ENCODE data around the gene PLCB1.
"Not testable (repeated sequence)": the region's sequence is repeated elsewhere in the genome, so short reads cannot be mapped to it uniquely, and the experiment has no call there.

The PLCB1 gene

DNA sequence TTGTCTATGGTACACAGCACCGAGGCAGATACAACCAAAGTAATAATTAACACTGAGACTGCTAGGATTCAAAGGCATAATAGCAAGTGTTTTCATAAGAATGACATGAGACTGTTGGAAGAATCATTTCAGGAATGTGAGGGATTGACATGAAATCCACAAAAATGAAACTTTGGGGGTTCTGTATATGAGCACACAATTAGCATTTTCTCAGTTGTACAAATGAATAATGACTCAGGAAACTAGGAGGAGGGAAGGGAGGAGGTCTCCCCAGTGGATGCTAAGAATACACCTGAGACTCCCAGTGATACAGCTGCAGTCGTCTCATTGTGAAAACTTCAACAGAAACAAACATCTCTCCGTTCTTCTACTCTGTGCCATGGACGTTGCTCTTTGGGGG lies 508.4 kb downstream of the PLCB1 start:
- DNase-seq (ENCODE audit: low read depth) = no peak
- TF ChIP-seq MAX (IDR thresholded peaks at IDR 0.05; ENCODE audit: low read depth, low read length) (no peak), POLR2A (IDR thresholded peaks at IDR 0.05; ENCODE audit: extremely low read depth, insufficient read length) (no peak), MYC (IDR thresholded peaks at IDR 0.05; ENCODE audit: low read depth, low read length) (no peak)
- TF ChIP-seq, protein P1, sequence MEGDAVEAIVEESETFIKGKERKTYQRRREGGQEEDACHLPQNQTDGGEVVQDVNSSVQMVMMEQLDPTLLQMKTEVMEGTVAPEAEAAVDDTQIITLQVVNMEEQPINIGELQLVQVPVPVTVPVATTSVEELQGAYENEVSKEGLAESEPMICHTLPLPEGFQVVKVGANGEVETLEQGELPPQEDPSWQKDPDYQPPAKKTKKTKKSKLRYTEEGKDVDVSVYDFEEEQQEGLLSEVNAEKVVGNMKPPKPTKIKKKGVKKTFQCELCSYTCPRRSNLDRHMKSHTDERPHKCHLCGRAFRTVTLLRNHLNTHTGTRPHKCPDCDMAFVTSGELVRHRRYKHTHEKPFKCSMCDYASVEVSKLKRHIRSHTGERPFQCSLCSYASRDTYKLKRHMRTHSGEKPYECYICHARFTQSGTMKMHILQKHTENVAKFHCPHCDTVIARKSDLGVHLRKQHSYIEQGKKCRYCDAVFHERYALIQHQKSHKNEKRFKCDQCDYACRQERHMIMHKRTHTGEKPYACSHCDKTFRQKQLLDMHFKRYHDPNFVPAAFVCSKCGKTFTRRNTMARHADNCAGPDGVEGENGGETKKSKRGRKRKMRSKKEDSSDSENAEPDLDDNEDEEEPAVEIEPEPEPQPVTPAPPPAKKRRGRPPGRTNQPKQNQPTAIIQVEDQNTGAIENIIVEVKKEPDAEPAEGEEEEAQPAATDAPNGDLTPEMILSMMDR (IDR thresholded peaks at IDR 0.05; ENCODE audit: low read depth, low read length) = no peak
- no peak overlapping the region for H3K4me3 ChIP-seq (ENCODE audit: low read depth, low read length)

GRCh38 chr20:8642247-8642646 lies 510.2 kb downstream of the PLCB1 start:
- H3K4me3 ChIP-seq (ENCODE audit: low read depth, low read length) = no peak overlapping the region

GRCh38 chr20:8644468-8644867 lies 512.4 kb downstream of the PLCB1 start:
- H3K4me3 ChIP-seq (ENCODE audit: low read depth, low read length); DNase-seq (ENCODE audit: low read depth): not testable (repeated sequence)

More at GRCh38 chr20:8642247-8642646, 510.2 kb downstream of the PLCB1 start:
- no peak for TF ChIP-seq POLR2A (IDR thresholded peaks at IDR 0.05; ENCODE audit: extremely low read depth, insufficient read length)
- no peak for TF ChIP-seq MAX (IDR thresholded peaks at IDR 0.05; ENCODE audit: low read depth, low read length)
- TF ChIP-seq MYC (IDR thresholded peaks at IDR 0.05; ENCODE audit: low read depth, low read length) = no peak
- TF ChIP-seq, protein P1 (IDR thresholded peaks at IDR 0.05; ENCODE audit: low read depth, low read length) = no peak
- no peak for DNase-seq (ENCODE audit: low read depth)

DNA sequence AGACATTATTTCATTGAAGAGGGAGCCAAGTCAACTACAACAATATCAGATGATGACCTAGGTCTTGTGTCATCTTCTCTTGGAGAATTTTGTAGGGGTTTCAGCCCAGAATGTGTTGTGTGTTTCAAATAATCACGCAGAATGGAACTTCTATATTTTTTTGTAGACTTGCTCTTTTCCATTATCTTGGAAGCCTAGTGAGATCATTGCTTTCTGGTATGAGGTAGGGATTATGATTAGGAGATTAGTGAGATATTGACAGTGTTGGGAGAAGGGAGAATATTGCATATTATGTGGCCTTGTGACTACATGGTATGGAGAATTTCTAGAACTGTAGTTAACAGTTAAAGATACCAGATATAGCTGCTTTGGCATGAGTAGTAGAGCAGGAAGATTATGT lies 513.3 kb downstream of the PLCB1 start:
- no peak for TF ChIP-seq POLR2A (IDR thresholded peaks at IDR 0.05; ENCODE audit: extremely low read depth, insufficient read length)
- no peak for TF ChIP-seq MAX (IDR thresholded peaks at IDR 0.05; ENCODE audit: low read depth, low read length)
- no peak for TF ChIP-seq MYC (IDR thresholded peaks at IDR 0.05; ENCODE audit: low read depth, low read length)
- TF ChIP-seq, protein P1 (IDR thresholded peaks at IDR 0.05; ENCODE audit: low read depth, low read length) = no peak
- DNase-seq (ENCODE audit: low read depth) = no peak
- no peak overlapping the region for H3K4me3 ChIP-seq (ENCODE audit: low read depth, low read length)

DNA sequence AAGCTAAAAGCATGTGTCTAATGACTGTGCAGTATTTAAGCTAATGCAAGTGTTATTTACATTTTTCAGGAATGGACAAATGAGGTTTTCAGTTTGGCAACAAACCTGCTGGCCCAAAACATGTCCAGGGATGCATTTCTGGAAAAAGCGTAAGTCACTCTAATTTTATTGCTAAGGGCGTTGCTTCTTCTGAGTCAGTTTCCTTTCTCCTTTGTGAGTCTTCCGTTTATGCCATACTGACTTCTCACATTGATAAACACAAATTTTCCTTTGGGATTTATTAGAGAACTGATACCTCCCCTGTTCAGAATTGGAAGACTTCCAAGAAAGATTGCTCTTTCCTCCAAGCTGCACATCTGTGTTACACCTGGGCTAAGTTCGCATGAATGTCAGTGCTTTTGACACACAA lies 514.0 kb downstream of the PLCB1 start:
- no peak overlapping the region for H3K4me3 ChIP-seq (ENCODE audit: low read depth, low read length)
- DNase-seq (ENCODE audit: low read depth) = no peak
- no peak for TF ChIP-seq MYC (IDR thresholded peaks at IDR 0.05; ENCODE audit: low read depth, low read length)
- TF ChIP-seq POLR2A (IDR thresholded peaks at IDR 0.05; ENCODE audit: extremely low read depth, insufficient read length) = no peak
- TF ChIP-seq, protein P1 (IDR thresholded peaks at IDR 0.05; ENCODE audit: low read depth, low read length) = no peak
- TF ChIP-seq MAX (IDR thresholded peaks at IDR 0.05; ENCODE audit: low read depth, low read length) = no peak

GRCh38 chr20:8646716-8647115 lies 514.6 kb downstream of the PLCB1 start:
- H3K4me3 ChIP-seq (ENCODE audit: low read depth, low read length) = no peak overlapping the region
- TF ChIP-seq POLR2A (IDR thresholded peaks at IDR 0.05; ENCODE audit: extremely low read depth, insufficient read length) (no peak), MAX (IDR thresholded peaks at IDR 0.05; ENCODE audit: low read depth, low read length) (no peak), MYC (IDR thresholded peaks at IDR 0.05; ENCODE audit: low read depth, low read length) (no peak)
- TF ChIP-seq, protein P1 (IDR thresholded peaks at IDR 0.05; ENCODE audit: low read depth, low read length) = no peak
- no peak for DNase-seq (ENCODE audit: low read depth)
